Right ventricle myocardium superior (tissue), 1 donor: ENCODE data around the gene RNF180. TPM values are rescaled to one million over a fixed set of nuclear protein-coding genes. Genes with fewer than 3 reads are reported as not detected.
"Not testable (repeated sequence)": the region's sequence is repeated elsewhere in the genome, so short reads cannot be mapped to it uniquely, and the experiment has no call there.

Source experiments
- ATAC-seq: fragments of 200-7000 bp; cut with Tn5 transposase; one replicate; pipeline ENCODE4 v1.9.1; 2020; ENCODE audit warnings: mild to moderate bottlenecking; ENCODE audit not compliant: poor library complexity
- DNase-seq: peaks from one replicate; pipeline ENCODE4 v3.0.0-alpha.2; 2020
- intact Hi-C: fragments of 100-400 bp; cut with DNase I; formaldehyde crosslinking; loops from one replicate; pipeline ENCODE4 v1.11.2; 2022
- total RNA-seq: library from RNA; stranded (reverse); fragmentation: NEBNext Ultra II Directional; extraction: Animal tissue kit (Norgen Biotek cat#: 25700); gene quantifications from one replicate; pipeline ENCODE4 v1.2.1, GENCODE V29; 2021
- donor health status: DM: no; HTN: yes; CAD: no; lungs with severe emphysema.

Gene RNF180
- total RNA-seq, 1 donor from 2014 or later, result 12.4 TPM

DNA sequence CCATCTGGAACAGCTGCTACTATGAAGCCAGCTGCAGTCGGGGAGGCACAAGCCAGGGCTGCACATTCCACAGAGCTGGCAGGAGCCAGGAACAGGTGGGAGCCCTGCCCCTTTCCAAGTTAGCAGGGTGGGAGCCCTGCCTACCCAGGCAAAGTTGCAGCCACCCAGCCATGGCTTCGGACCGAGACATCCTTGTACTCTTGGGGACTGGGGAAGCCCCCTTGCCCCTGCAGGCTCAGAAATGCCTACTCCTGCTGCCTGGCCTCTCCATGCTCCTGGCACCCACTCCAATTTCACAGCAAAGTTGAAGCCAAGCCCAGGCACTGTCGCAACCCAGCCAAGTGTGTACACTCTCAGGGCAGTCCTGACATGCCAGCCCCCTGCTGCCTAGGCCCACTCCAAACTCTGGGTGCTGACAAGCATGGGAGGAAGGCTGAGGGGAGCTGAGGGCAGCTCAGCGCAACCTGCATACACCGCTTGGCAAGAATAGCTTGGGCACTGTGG, 165.1 kb downstream of the RNF180 start:
- intact Hi-C loops, result no loop called here
- DNase-seq (peak; percentile 75), ATAC-seq (peak; percentile 92)

DNA sequence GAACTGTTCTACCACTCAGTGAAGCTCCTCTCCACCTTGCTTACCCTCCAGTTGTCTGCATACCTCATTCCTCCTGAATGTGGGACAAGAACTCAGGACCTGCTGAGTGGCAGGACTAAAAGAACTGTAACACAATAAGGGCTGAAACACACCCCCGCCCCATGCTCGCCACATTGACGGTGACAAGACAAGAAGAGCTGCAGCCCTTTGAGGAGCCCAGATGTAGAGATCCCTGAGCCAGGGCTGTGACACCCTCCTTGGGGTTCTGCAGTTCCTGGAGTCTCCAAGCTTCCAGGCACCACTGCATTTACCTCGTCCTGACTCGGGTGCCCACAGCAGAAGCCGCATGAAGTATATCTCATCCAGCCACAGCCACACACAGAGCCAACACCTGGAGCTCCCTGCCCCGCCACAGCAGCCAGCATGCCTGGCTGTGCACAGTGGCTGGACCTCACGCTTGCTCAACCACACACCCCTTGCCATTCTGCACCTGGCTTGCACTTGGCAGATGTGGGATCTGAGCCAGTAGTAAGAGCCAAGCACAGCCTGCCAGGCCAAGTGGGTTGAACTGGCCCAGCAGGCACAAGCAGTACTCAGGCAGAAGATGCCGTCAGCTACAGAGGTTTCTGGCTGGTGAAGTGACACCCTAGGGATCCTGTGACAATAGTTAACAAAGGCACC, 166.1 kb downstream of the RNF180 start:
- ATAC-seq (peak; percentile 91), DNase-seq (peak; percentile 77)
- intact Hi-C loops, result no loop called here

DNA sequence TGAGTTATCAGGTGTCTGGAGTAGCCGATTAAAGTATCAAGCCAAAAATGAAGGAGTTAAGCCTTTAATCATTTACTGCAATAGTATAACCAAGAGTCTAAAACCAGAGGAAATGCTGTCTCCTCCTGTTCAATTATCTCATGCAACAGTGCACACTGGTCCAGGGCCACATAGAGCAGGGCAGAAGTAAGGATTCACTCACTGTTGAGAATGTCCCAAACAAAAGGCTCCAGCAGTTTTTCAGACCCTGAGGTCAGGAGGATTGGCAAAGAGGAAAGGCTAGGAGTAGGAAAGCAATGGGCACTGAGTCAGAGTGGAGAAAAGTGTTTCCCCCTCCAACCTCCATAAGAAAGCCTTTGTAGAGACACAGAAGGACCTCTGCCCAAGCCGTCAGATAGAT, 168.2 kb downstream of the RNF180 start:
- no peak for ATAC-seq
- intact Hi-C loops, result no loop called here
- no peak for DNase-seq

DNA sequence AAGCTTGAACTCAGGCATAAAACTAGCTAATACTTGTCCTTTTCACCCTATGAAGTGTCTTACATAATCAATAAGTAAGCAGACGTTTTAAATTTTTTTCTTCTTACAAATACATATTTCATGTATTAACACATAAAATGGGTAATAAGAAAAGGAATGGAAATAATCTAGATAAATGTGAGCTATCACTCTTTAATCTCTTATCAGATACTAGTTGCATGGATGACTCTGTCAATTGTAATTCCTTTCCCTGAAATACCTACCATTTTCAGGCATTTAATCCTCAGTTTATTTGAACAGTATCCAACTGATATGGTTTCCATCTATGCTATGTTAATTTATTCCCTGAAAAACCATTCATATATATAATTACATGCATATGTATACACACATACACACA, 174.1 kb downstream of the RNF180 start:
- no peak for DNase-seq
- ATAC-seq, result no peak
- intact Hi-C loops, result no loop called here

DNA sequence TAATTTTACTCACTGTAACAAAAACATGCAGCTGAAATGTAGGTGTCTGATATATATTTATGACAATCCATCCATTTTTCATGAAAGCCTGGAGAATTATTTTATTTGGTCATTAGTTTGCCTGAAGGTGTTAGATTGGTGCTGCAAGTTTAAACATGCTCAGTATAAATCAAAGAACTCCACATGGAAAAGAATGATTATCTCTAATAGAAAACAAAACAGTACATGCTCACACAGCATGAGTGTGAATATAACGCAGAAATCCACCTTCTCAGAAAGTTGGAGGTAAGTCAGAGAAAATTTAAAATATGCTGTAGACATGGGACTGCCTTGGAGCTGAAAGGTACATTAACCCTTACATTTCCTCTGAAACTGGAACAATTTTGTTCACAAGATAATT, 174.7 kb downstream of the RNF180 start:
- ATAC-seq, result no peak
- DNase-seq, result no peak
- intact Hi-C loops, result no loop called here

DNA sequence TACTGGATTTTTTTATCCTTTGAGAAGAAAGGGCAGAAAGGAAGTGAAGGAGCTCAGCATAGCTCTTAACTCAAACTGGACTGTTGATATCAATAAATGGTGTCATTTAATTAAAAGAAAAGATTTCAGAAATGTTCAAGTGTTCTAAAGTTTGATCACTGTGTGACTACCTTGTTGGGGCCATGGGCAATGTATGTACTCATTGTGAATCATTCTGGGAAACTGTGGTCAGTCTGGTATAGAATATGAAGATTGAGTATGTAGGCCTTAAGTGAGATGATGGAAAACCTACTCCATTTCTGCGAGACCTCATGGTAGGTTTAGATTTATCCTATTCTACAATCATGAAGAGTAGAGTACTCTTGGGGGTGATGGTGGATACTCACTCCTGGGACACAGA, 175.7 kb downstream of the RNF180 start:
- DNase-seq (no peak), ATAC-seq (no peak)
- intact Hi-C loops, result no loop called here

DNA sequence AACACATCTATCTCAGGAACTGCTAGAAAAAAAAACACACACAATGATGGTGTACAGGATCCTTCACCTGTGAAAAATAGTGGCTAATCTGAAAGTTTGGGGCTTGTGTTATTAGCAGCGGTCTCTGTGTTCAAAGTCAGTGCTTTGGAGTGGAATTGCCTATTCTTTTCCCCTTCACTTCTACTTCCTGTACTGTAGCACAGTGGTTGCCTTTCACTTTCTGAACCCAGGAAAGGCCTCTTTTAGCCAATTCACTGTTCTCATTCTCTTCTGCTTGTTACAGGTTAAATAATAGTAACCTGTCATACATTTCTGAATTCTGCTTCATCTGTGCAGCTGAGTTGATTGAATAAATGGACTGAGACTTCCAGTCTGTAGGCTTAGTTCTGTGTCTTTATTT, 178.9 kb downstream of the RNF180 start:
- ATAC-seq (no peak), DNase-seq (no peak)
- intact Hi-C loops, result no loop called here

DNA sequence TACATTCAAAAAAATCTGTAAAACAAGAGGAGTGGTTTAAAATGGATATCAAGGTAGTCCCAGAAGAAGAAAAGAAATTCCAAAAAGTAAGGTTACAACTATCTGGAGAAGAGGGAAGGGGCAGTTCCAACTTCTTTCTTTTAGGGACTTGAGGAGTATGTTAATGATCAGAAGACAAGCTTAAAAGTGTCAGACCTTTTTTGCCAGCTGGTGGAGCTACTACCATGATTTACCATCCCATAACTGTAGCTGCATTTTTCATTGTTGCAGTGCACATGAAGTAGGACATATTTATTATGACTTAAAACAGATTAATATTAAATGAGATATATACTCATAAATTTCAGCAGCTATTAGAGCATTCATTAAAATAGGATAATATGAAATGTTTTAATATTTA, 181.7 kb downstream of the RNF180 start:
- no peak for DNase-seq
- intact Hi-C loops, result no loop called here
- ATAC-seq, result no peak

DNA sequence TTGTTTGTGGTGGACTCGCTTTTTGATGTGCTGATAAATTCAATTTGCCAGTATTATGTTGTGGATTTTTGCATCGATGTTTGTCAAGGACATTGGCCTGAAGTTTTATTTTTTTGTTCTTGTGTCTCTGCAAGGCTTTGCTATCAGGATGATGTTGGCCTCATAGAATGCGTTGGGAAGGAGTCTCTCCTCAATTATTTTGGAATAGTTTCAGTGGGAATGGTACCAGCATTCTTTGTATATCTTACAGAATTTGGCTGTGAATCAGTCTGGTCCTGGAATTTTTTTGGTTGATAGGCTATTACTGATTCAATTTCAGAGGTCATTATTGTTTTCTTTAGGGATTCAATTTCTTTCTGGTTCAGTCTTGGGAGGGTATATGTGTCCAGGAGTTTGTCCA, 198.8 kb downstream of the RNF180 start:
- intact Hi-C loops, result no loop called here
- ATAC-seq (no peak), DNase-seq (no peak)

DNA sequence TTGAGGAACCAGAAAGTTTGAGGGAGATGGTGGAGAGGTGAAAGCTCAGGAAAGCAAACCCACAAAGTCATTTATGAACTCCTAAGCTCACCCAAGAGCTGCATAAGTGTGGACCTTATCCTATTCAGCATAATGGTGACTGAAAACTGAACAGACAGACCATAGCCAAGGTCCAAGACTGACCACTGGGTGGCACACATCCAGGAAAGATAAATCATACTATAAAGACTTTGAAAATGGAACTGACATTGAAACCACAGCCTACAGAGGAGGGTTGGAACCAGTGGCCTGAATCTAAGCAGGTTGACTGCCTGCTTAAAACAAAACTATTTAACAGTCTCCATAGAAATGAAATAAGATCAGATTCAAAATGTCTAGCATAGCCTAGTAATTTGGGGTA, 219.1 kb downstream of the RNF180 start:
- ATAC-seq (no peak), DNase-seq (no peak)
- intact Hi-C loops, result no loop called here

DNA sequence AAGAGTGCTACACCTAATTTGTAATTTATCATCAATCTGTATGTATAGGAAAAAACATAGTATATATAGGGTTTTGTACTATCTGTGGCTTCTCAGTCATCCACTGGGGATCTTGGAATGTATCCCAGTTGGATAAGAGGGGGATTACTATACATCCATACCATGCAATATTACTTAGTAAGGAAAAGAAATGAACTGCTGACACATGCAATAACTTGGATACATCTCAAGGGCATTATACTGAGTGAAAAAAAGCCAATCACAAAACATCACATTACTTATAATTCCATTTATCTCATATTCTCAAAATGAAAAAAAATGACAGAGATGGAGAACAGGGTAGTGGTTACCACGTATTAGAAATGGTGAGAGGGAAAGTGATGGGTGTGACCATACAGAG, 231.9 kb downstream of the RNF180 start:
- no peak for DNase-seq
- intact Hi-C loops, result no loop called here
- ATAC-seq, result no peak

DNA sequence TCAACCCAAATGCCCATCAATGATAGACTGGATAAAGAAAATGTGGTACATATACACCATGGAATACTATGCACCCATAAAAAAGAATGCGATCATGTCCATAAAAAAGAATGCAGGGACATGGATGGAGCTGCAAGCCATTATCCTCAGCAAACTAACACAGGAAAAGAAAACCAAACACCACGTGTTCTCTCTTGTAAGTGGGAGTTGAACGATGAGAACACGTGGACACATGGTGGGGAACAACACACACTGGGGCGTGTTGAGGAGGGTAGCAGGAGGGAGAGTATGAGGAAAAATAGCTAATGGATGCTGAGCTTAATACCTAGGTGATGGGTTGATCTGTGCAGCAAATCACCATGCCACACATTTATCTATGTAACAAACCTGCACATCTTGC, 233.1 kb downstream of the RNF180 start:
- ATAC-seq, intact Hi-C loops, DNase-seq: not testable (repeated sequence)

DNA sequence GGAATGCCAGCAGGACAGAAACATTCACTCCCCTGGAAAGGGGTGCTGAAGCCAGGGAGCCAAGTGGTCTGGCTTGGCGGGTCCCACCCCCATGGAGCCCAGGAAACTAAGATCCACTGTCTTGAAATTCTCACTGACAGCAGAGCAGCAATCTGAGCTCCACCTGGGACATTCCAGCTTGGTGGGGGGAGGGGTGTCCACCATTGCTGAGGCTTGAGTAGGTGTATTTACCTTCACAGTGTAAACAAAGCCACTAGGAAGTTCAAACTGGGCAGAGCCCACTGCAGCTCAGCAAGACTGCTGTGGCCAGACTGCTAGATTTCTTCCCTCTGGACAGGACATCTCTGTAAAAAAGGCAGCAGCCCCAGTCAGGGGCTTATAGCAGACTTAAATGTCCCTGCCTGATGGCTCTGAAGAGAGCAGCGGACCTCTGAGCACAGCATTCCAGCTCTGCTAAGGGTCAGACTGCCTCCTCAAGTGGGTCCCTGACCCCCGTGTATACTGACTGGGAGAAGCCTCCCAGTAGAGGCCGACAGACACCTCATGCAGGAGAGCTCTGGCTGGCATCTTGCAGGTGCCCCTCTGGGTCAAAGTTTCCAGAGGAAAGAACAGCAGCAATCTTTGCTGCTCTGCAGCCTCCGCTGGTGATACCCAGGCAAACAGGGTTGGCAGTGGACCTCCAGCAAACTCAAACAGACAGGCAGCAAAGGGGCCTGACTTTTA, 241.6 kb downstream of the RNF180 start:
- ATAC-seq, intact Hi-C loops, DNase-seq: not testable (repeated sequence)

DNA sequence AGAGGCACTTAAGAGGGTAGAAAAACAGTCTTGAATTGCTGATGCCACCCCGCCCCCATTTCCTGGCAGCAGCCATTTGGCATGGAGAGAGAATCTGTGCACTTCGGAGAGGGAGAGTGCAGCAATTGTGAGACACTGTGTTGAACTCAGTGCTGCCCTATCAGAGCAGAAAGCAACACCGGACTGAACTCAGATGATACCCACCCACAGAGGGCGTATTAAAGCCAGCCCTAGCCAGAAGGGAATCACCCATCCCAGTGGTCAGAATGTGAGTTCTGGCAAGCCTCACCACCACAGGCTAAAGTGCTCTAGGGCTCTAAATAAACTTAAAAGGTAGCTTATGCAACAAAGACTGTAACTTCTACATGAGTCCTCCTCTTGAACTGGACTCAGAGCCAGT, 251.7 kb downstream of the RNF180 start:
- intact Hi-C loops, result no loop called here
- DNase-seq, result no peak
- ATAC-seq, result no peak

DNA sequence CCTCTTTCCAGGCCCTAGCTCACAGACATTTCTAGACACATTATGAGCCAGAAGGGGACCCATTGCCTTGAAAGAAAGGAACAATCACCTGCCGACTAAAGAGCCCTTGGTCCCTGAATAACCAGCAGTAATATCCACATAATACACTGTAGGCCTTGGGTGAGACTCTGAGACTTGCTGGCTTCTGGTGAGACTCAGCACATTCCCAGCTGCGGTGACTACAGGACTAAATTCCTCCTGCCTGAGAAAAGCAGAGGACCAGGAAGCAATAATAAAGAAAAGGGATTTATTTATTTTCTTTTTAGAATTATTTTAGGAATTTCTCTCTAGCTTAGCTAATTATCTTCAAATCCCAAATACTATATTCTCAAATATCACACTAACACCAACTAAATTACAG, 252.4 kb downstream of the RNF180 start:
- intact Hi-C loops, result no loop called here

More for the DNA sequence above, 252.4 kb downstream of the RNF180 start:
- DNase-seq, result no peak
- no peak for ATAC-seq

Other genes with a start within 250 kb of the RNF180 start
- not detected for gene HTR1A, start 203.4 kb upstream of the RNF180 start, total RNA-seq